K562 (cell line): ENCODE measurements around the gene ST3GAL3.

Experiments
- CTCF ChIP-seq, 3 experiments: IDR thresholded peaks in 2 of 3; conservative IDR thresholded peaks in 1 of 3; 2 replicates each; pipeline ENCODE4 v1.5.1; 2011 to 2012; ENCODE audit warnings: low read length in 3 of 3, mild to moderate bottlenecking in 3 of 3, control low read depth in 2 of 3, improper control_type of control experiment in 1 of 3, inconsistent platforms in 1 of 3, low read depth in 1 of 3, mixed read lengths in 1 of 3, moderate library complexity in 1 of 3; ENCODE audit not compliant: insufficient read depth in 2 of 3
- POLR2AphosphoS5 ChIP-seq: IDR thresholded peaks from 2 replicates; pipeline ENCODE4 v1.6.1; 2011; ENCODE audit warnings: mild to moderate bottlenecking, low read depth, low read length, moderate library complexity; ENCODE audit not compliant: control insufficient read depth, insufficient read depth
- TF ChIP-seq, protein P1 (sequence below): fragments of 450-650 bp; IDR thresholded peaks from 2 replicates; pipeline ENCODE4 v1.6.1; 2016; ENCODE audit warnings: missing biosample characterization, missing genetic modification characterization

GRCh38 chr1:43831851-43832250 lies 124.5 kb downstream of the ST3GAL3 start:
- TF ChIP-seq, protein P1, sequence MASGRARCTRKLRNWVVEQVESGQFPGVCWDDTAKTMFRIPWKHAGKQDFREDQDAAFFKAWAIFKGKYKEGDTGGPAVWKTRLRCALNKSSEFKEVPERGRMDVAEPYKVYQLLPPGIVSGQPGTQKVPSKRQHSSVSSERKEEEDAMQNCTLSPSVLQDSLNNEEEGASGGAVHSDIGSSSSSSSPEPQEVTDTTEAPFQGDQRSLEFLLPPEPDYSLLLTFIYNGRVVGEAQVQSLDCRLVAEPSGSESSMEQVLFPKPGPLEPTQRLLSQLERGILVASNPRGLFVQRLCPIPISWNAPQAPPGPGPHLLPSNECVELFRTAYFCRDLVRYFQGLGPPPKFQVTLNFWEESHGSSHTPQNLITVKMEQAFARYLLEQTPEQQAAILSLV, result no peak
- TF ChIP-seq CTCF (IDR thresholded peaks at IDR 0.05 in 2 of 3, conservative IDR thresholded peaks at IDR 0.05 in 1 of 3; ENCODE audit: insufficient read depth in 2 of 3, low read depth in 1 of 3, low read length in 3 of 3) (no peak), POLR2AphosphoS5 (no peak)
